22Rv1 (cell line): ENCODE data around the gene CCDC144A.
"Not testable (repeated sequence)": the region's sequence is repeated elsewhere in the genome, so short reads cannot be mapped to it uniquely, and the experiment has no call there.

Experiments used
- CTCF ChIP-seq: fragments of 450-650 bp; IDR thresholded peaks from 2 replicates; pipeline ENCODE4 v1.5.1; 2017; ENCODE audit warnings: mild to moderate bottlenecking
- ZFX ChIP-seq: fragments of 450-650 bp; IDR thresholded peaks from 2 replicates; pipeline ENCODE4 v1.6.1; 2017; ENCODE audit warnings: antibody characterized with exemption, borderline replicate concordance

GRCh38 chr17:16822133-16822532 lies 132.1 kb downstream of the CCDC144A start:
- TF ChIP-seq CTCF, ZFX: not testable (repeated sequence)
